Suprapubic skin (tissue), 4 donors: ENCODE results near the gene LDLRAD4. TPM values are rescaled to one million over a fixed set of nuclear protein-coding genes. Genes with fewer than 3 reads are reported as not detected.

Source experiments
- DNase-seq, 2 donors: peaks; one replicate each; pipeline ENCODE4 v3.0.0-alpha.2; 2019; ENCODE audit warnings: low spot score in 2 of 2
- H3K27ac ChIP-seq: fragments of 200-600 bp; sonication (generic); one replicate; pipeline ENCODE4 v1.5.1; 2019
- H3K27me3 ChIP-seq: fragments of 200-600 bp; sonication (generic); one replicate; pipeline ENCODE4 v1.5.1; 2019
- H3K36me3 ChIP-seq: fragments of 200-600 bp; sonication (generic); one replicate; pipeline ENCODE4 v1.5.1; 2019
- H3K4me1 ChIP-seq: fragments of 200-600 bp; sonication (generic); one replicate; pipeline ENCODE4 v1.5.1; 2019
- H3K4me3 ChIP-seq: fragments of 200-600 bp; sonication (generic); one replicate; pipeline ENCODE4 v1.5.1; 2019; ENCODE audit warnings: mild to moderate bottlenecking
- H3K9me3 ChIP-seq: fragments of 200-600 bp; sonication (generic); one replicate; pipeline ENCODE4 v1.5.1; 2019
- CTCF ChIP-seq, 2 donors: fragments of 200-600 bp in 1 of 2; fragments of 450-650 bp in 1 of 2; sonication (generic) in 1 of 2; IDR thresholded peaks; one replicate each; pipeline ENCODE4 v1.5.1; 2016 to 2019; ENCODE audit warnings: antibody characterized with exemption in 2 of 2, mild to moderate bottlenecking in 1 of 2, moderate library complexity in 1 of 2
- EP300 ChIP-seq: sonication (generic); formaldehyde crosslinking; IDR thresholded peaks from one replicate; pipeline ENCODE4 v1.6.1; 2017; ENCODE audit warnings: antibody characterized with exemption
- POLR2A ChIP-seq, 2 donors: fragments of 450-650 bp; IDR thresholded peaks; one replicate each; pipeline ENCODE4 v1.6.1; 2017; ENCODE audit warnings: antibody characterized with exemption in 2 of 2, mild to moderate bottlenecking in 2 of 2, moderate library complexity in 2 of 2
- POLR2AphosphoS5 ChIP-seq, 3 donors: sonication (generic); formaldehyde crosslinking; IDR thresholded peaks; one replicate each; pipeline ENCODE4 v1.6.1; 2017; ENCODE audit warnings: antibody characterized with exemption in 3 of 3
- WGBS: methylation state at CpG from one replicate; pipeline ENCODE4 v1.1.5; 2018; 5-methylcytosine and 5-hydroxymethylcytosine counted together
- total RNA-seq, 4 donors: library from RNA; depleted of rRNA; stranded (reverse); fragments of >200 nt; gene quantifications; one replicate each; pipeline ENCODE4 v1.1.0, GENCODE V29; 2016

Gene LDLRAD4
- total RNA-seq, 4 donors from 2014 or later: 10.1 to 31.6 (median 15.1) TPM

- 45% methylated on average over 11 of the region's 11 CpGs for WGBS
- Histone ChIP-seq H3K27me3 (no peaks in the 10 kb centered on the region), H3K4me3 (no peak overlapping the region), H3K4me1 (peaks cover 16% of the 10 kb centered on the region), H3K9me3 (no peaks in the 10 kb centered on the region), H3K36me3 (no peaks in the 10 kb centered on the region), H3K27ac (peak overlapping the region; percentile 7)
- no peak for DNase-seq
- TF ChIP-seq CTCF (IDR thresholded peaks at IDR 0.05) (no peak), POLR2AphosphoS5 (IDR thresholded peaks at IDR 0.05) (no peak), EP300 (no peak), POLR2A (IDR thresholded peaks at IDR 0.05) (no peak)
Measured at GRCh38 chr18:13562494-13563029, 344.0 kb downstream of the LDLRAD4 start.

GRCh38 chr18:13563390-13563805 lies 344.8 kb downstream of the LDLRAD4 start:
- Histone ChIP-seq H3K27me3 (no peaks in the 10 kb centered on the region), H3K4me1 (peaks cover 19% of the 10 kb centered on the region), H3K36me3 (no peaks in the 10 kb centered on the region), H3K4me3 (no peak overlapping the region), H3K9me3 (no peaks in the 10 kb centered on the region), H3K27ac (no peak overlapping the region)
- TF ChIP-seq EP300: no peak
- TF ChIP-seq POLR2AphosphoS5 (IDR thresholded peaks at IDR 0.05): peak in 1 of 3 donors; percentile 6
- DNase-seq: no peak
- 74% methylated on average over 8 of the region's 9 CpGs for WGBS

- no peak for TF ChIP-seq POLR2AphosphoS5 (IDR thresholded peaks at IDR 0.05)
- TF ChIP-seq POLR2A (IDR thresholded peaks at IDR 0.05): no peak
- no peak for TF ChIP-seq EP300
- no peak for TF ChIP-seq CTCF (IDR thresholded peaks at IDR 0.05)
- Histone ChIP-seq H3K4me1 (peaks cover 21% of the 10 kb centered on the region), H3K9me3 (no peaks in the 10 kb centered on the region), H3K27me3 (no peaks in the 10 kb centered on the region), H3K4me3 (no peak overlapping the region), H3K27ac (no peak overlapping the region), H3K36me3 (no peaks in the 10 kb centered on the region)
- 44% methylated on average over 11 of the region's 13 CpGs for WGBS
- no peak for DNase-seq
Measured at GRCh38 chr18:13564579-13564978, 346.0 kb downstream of the LDLRAD4 start.

- no peak for TF ChIP-seq POLR2AphosphoS5 (IDR thresholded peaks at IDR 0.05)
- TF ChIP-seq EP300: no peak
- TF ChIP-seq POLR2A (IDR thresholded peaks at IDR 0.05): no peak
- no peak for TF ChIP-seq CTCF (IDR thresholded peaks at IDR 0.05)
- peaks cover 21% of the 10 kb centered on the region for H3K4me1 ChIP-seq
- 80% methylated on average over 4 of the region's 17 CpGs for WGBS
- no peaks in the 10 kb centered on the region for H3K36me3 ChIP-seq
- no peaks in the 10 kb centered on the region for H3K27me3 ChIP-seq
- H3K4me3 ChIP-seq: no peak overlapping the region
- H3K9me3 ChIP-seq: no peaks in the 10 kb centered on the region
- H3K27ac ChIP-seq: peak overlapping the region; percentile 7
- no peak for DNase-seq
Measured at GRCh38 chr18:13565228-13565627, 346.7 kb downstream of the LDLRAD4 start.

- Histone ChIP-seq H3K36me3 (no peaks in the 10 kb centered on the region), H3K27me3 (no peaks in the 10 kb centered on the region), H3K4me3 (no peak overlapping the region), H3K4me1 (peaks cover 21% of the 10 kb centered on the region), H3K9me3 (no peaks in the 10 kb centered on the region), H3K27ac (peak overlapping the region; percentile 85)
- 59% methylated on average over 15 of the region's 18 CpGs for WGBS
- peak in 1 of 2 donors; percentile 81 for DNase-seq
- TF ChIP-seq CTCF (IDR thresholded peaks at IDR 0.05) (no peak), POLR2A (IDR thresholded peaks at IDR 0.05) (peak in 1 of 2 donors; percentile 30)
Measured at GRCh38 chr18:13566941-13567746, 348.6 kb downstream of the LDLRAD4 start.
